Epidermal melanocyte (primary cell): ENCODE results near the gene DAGLA.

Experiments
- DNase-seq: peaks from one replicate; pipeline ENCODE4 v3.0.0; 2011; ENCODE audit warnings: low spot score; ENCODE audit not compliant: insufficient read length

DAGLA gene

GRCh38 chr11:61690706-61691379, 10.7 kb downstream of the DAGLA start:
- DNase-seq, result no peak

- no peak for DNase-seq
Observed at GRCh38 chr11:61691380-61692156, 11.4 kb downstream of the DAGLA start.

- DNase-seq, result no peak
Observed at GRCh38 chr11:61693922-61694601, 13.9 kb downstream of the DAGLA start.

- DNase-seq, result no peak
Observed at GRCh38 chr11:61694602-61694939, 14.4 kb downstream of the DAGLA start.

- DNase-seq, result no peak
Observed at GRCh38 chr11:61694946-61695706, 14.9 kb downstream of the DAGLA start.

- DNase-seq, result no peak
Observed at GRCh38 chr11:61695917-61696316, 15.7 kb downstream of the DAGLA start.

- DNase-seq, result no peak
Observed at GRCh38 chr11:61696602-61697001, 16.4 kb downstream of the DAGLA start.

GRCh38 chr11:61697078-61697502, 16.9 kb downstream of the DAGLA start:
- no peak for DNase-seq

- DNase-seq, result no peak
Observed at GRCh38 chr11:61697764-61698163, 17.6 kb downstream of the DAGLA start.

- no peak for DNase-seq
Observed at GRCh38 chr11:61698173-61698948, 18.2 kb downstream of the DAGLA start.

GRCh38 chr11:61699737-61700160, 19.6 kb downstream of the DAGLA start:
- DNase-seq, result no peak

- no peak for DNase-seq
Observed at GRCh38 chr11:61700212-61700611, 20.0 kb downstream of the DAGLA start.

GRCh38 chr11:61700720-61701119, 20.5 kb downstream of the DAGLA start:
- no peak for DNase-seq

GRCh38 chr11:61701242-61701886, 21.2 kb downstream of the DAGLA start:
- no peak for DNase-seq

GRCh38 chr11:61702701-61703312, 22.6 kb downstream of the DAGLA start:
- DNase-seq, result no peak

GRCh38 chr11:61704838-61705237, 24.6 kb downstream of the DAGLA start:
- DNase-seq, result no peak

GRCh38 chr11:61706452-61707400, 26.5 kb downstream of the DAGLA start:
- DNase-seq, result peak; percentile 5

GRCh38 chr11:61707574-61707973, 27.4 kb downstream of the DAGLA start:
- DNase-seq, result no peak

GRCh38 chr11:61709110-61709509, 28.9 kb downstream of the DAGLA start:
- no peak for DNase-seq
